Measurements from ENCODE around the gene ESX1. TPM values are rescaled to one million over a fixed set of nuclear protein-coding genes. Genes with fewer than 3 reads are reported as not detected.

ESX1 gene
- total and polyA plus RNA-seq, 4 donors: not detected

GRCh38 chrX:104255465-104255864 is 732 bp upstream of the ESX1 start:
- peaks cover 0 to 3% (median 1%) of the 10 kb centered on the region in 4 donors for H3K27me3 ChIP-seq (ENCODE audit: control insufficient read depth in 4 of 4, insufficient read depth in 4 of 4, low read length in 3 of 4)
- no peak for TF ChIP-seq ZBTB33 (IDR thresholded peaks at IDR 0.05)
- TF ChIP-seq FOXA1 (IDR thresholded peaks at IDR 0.05): no peak
- TF ChIP-seq HNF4A (conservative IDR thresholded peaks at IDR 0.05): no peak
- TF ChIP-seq GABPA (IDR thresholded peaks at IDR 0.05 in 1 of 2, conservative IDR thresholded peaks at IDR 0.05 in 1 of 2): no peak
- TF ChIP-seq, protein P1, sequence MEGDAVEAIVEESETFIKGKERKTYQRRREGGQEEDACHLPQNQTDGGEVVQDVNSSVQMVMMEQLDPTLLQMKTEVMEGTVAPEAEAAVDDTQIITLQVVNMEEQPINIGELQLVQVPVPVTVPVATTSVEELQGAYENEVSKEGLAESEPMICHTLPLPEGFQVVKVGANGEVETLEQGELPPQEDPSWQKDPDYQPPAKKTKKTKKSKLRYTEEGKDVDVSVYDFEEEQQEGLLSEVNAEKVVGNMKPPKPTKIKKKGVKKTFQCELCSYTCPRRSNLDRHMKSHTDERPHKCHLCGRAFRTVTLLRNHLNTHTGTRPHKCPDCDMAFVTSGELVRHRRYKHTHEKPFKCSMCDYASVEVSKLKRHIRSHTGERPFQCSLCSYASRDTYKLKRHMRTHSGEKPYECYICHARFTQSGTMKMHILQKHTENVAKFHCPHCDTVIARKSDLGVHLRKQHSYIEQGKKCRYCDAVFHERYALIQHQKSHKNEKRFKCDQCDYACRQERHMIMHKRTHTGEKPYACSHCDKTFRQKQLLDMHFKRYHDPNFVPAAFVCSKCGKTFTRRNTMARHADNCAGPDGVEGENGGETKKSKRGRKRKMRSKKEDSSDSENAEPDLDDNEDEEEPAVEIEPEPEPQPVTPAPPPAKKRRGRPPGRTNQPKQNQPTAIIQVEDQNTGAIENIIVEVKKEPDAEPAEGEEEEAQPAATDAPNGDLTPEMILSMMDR (IDR thresholded peaks at IDR 0.05; ENCODE audit: low read depth, low read length, missing input control): no peak
- TF ChIP-seq EGR1 (IDR thresholded peaks at IDR 0.05; ENCODE audit: low read depth in 2 of 2): no peak
- no peak for TF ChIP-seq SP1 (IDR thresholded peaks at IDR 0.05)
- no peak for TF ChIP-seq TAF1 (conservative IDR thresholded peaks at IDR 0.05)
- no peak for TF ChIP-seq NR2F2 (IDR thresholded peaks at IDR 0.05)
- no peak for TF ChIP-seq YY1 (IDR thresholded peaks at IDR 0.05)
- TF ChIP-seq JUND (IDR thresholded peaks at IDR 0.05): no peak
- no peak for TF ChIP-seq ATF3 (IDR thresholded peaks at IDR 0.05)
- TF ChIP-seq, protein P2, sequence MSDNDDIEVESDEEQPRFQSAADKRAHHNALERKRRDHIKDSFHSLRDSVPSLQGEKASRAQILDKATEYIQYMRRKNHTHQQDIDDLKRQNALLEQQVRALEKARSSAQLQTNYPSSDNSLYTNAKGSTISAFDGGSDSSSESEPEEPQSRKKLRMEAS (IDR thresholded peaks at IDR 0.05): no peak
- WGBS: 6% methylated on average over 13 of the region's 13 CpGs

GRCh38 chrX:104253567-104254441 is 929 bp downstream of the ESX1 start:
- DNase-seq (ENCODE audit: low spot score): no peak
- WGBS: 5% methylated on average over 65 of the region's 65 CpGs
- no peak overlapping the region for H3K9ac ChIP-seq (ENCODE audit: low read depth in 1 of 2, low read length in 2 of 2)
- H3K36me3 ChIP-seq (ENCODE audit: control insufficient read depth in 4 of 4, insufficient read depth in 3 of 4, low read depth in 1 of 4, low read length in 3 of 4): no peaks in the 10 kb centered on the region
- H3K4me3 ChIP-seq (ENCODE audit: low read depth in 1 of 3, low read length in 3 of 3): peak overlapping the region in 1 of 3 donors; percentile 23
- peaks cover 3 to 12% (median 8%) of the 10 kb centered on the region in 4 donors for H3K4me1 ChIP-seq (ENCODE audit: control insufficient read depth in 4 of 4, insufficient read depth in 4 of 4, low read length in 3 of 4)
- no peak overlapping the region for H3K27ac ChIP-seq (ENCODE audit: low read depth in 1 of 2, low read length in 2 of 2)
- peaks cover 0 to 5% (median 0%) of the 10 kb centered on the region in 4 donors for H3K9me3 ChIP-seq (ENCODE audit: control insufficient read depth in 4 of 4, low read length in 3 of 4)
- peaks cover 0 to 7% (median 1%) of the 10 kb centered on the region in 4 donors for H3K27me3 ChIP-seq (ENCODE audit: control insufficient read depth in 4 of 4, insufficient read depth in 4 of 4, low read length in 3 of 4)
- peak in 1 of 2 donors; percentile 16 for TF ChIP-seq HNF4A (conservative IDR thresholded peaks at IDR 0.05)
- no peak for TF ChIP-seq GABPA (IDR thresholded peaks at IDR 0.05 in 1 of 2, conservative IDR thresholded peaks at IDR 0.05 in 1 of 2)

More at GRCh38 chrX:104255465-104255864, 732 bp upstream of the ESX1 start:
- H3K9me3 ChIP-seq (ENCODE audit: control insufficient read depth in 4 of 4, low read length in 3 of 4): peaks cover 0 to 5% (median 0%) of the 10 kb centered on the region in 4 donors
- no peak overlapping the region for H3K4me3 ChIP-seq (ENCODE audit: low read depth in 1 of 3, low read length in 3 of 3)
- no peaks in the 10 kb centered on the region for H3K36me3 ChIP-seq (ENCODE audit: control insufficient read depth in 4 of 4, insufficient read depth in 3 of 4, low read depth in 1 of 4, low read length in 3 of 4)
- peaks cover 3 to 12% (median 8%) of the 10 kb centered on the region in 4 donors for H3K4me1 ChIP-seq (ENCODE audit: control insufficient read depth in 4 of 4, insufficient read depth in 4 of 4, low read length in 3 of 4)
- H3K9ac ChIP-seq (ENCODE audit: low read depth in 1 of 2, low read length in 2 of 2): no peak overlapping the region
- DNase-seq (ENCODE audit: low spot score): no peak
- H3K27ac ChIP-seq (ENCODE audit: low read depth in 1 of 2, low read length in 2 of 2): no peak overlapping the region
